ENCODE results near the gene DNAH1. TPM values are rescaled to one million over a fixed set of nuclear protein-coding genes. Genes with fewer than 3 reads are reported as not detected.
A peak's percentile ranks its signal among the peaks of the same experiment; 100 is the strongest.

DNAH1 gene
- total and polyA plus RNA-seq, 2 experiments from 2014 or later = 4.0 to 4.2 TPM

- H3K4me3 ChIP-seq = no peak overlapping the region
- DNase-seq (ENCODE audit: low spot score) = no peak
- no peaks in the 10 kb centered on the region for H3K9me3 ChIP-seq (ENCODE audit: low read depth)
- no peak overlapping the region for H2AFZ ChIP-seq
- H3K27me3 ChIP-seq = no peaks in the 10 kb centered on the region
- no peaks in the 10 kb centered on the region for H3K9me2 ChIP-seq (replicated peaks; ENCODE audit: insufficient read depth)
- H3K27ac ChIP-seq = no peak overlapping the region
- H3K79me2 ChIP-seq = peaks cover 30% of the 10 kb centered on the region
- peaks cover 13% of the 10 kb centered on the region for H3K4me1 ChIP-seq (ENCODE audit: insufficient read depth)
- no peaks in the 10 kb centered on the region for H4K20me1 ChIP-seq (ENCODE audit: insufficient read depth, poor library complexity, severe bottlenecking)
- WGBS (ENCODE audit: low lambda C conversion rate, missing lambda C conversion rate) = 94% methylated on average over 20 of the region's 20 CpGs
- H3K4me2 ChIP-seq = no peak overlapping the region
- TF ChIP-seq EZH2 (IDR thresholded peaks at IDR 0.05; ENCODE audit: borderline replicate concordance) (no peak), CTCF (IDR thresholded peaks at IDR 0.05; ENCODE audit: poor library complexity) (no peak), EZH2phosphoT487 (IDR thresholded peaks at IDR 0.05; ENCODE audit: low read depth, severe bottlenecking, unreplicated experiment) (no peak)
- H3K36me3 ChIP-seq (replicated peaks; ENCODE audit: insufficient read depth, low read depth) = no peaks in the 10 kb centered on the region
Observed at GRCh38 chr3:52406791-52407510, 90.8 kb downstream of the DNAH1 start.

GRCh38 chr3:52407779-52408178 lies 91.7 kb downstream of the DNAH1 start:
- no peak overlapping the region for H3K27ac ChIP-seq
- peaks cover 21% of the 10 kb centered on the region for H3K4me1 ChIP-seq (ENCODE audit: insufficient read depth)
- H2AFZ ChIP-seq = no peak overlapping the region
- peaks cover 38% of the 10 kb centered on the region for H3K79me2 ChIP-seq
- H3K4me3 ChIP-seq = no peak overlapping the region
- WGBS (ENCODE audit: low lambda C conversion rate, missing lambda C conversion rate) = 94% methylated on average over 3 of the region's 3 CpGs
- H3K36me3 ChIP-seq (replicated peaks; ENCODE audit: insufficient read depth, low read depth) = no peaks in the 10 kb centered on the region
- H3K27me3 ChIP-seq = no peaks in the 10 kb centered on the region
- no peak overlapping the region for H3K4me2 ChIP-seq
- H4K20me1 ChIP-seq (ENCODE audit: insufficient read depth, poor library complexity, severe bottlenecking) = no peaks in the 10 kb centered on the region
- no peak for DNase-seq (ENCODE audit: low spot score)
- no peak for TF ChIP-seq EZH2phosphoT487 (IDR thresholded peaks at IDR 0.05; ENCODE audit: low read depth, severe bottlenecking, unreplicated experiment)
- TF ChIP-seq CTCF (IDR thresholded peaks at IDR 0.05; ENCODE audit: poor library complexity) = no peak
- no peak for TF ChIP-seq EZH2 (IDR thresholded peaks at IDR 0.05; ENCODE audit: borderline replicate concordance)
- H3K9me2 ChIP-seq (replicated peaks; ENCODE audit: insufficient read depth) = no peaks in the 10 kb centered on the region
- H3K9me3 ChIP-seq (ENCODE audit: low read depth) = no peaks in the 10 kb centered on the region

DNA sequence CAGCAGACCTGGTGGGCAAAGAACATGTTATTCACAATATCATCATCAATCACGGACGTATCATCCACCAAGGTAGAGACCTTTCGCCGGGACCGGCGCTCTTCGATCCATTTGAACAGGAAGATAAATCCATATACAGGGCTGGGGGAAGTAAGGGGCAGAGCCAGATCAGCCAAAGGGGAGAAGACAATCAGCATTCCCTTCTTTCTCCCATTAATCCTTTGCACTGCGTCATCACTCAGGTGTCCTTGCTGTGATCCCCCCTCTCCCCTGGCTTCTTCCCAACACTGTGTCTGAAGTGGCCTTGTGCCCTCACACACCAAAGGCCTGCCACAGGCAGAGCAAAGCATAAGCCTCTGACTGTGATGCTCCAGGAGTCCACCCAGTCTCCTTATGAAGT lies 92.3 kb downstream of the DNAH1 start:
- WGBS (ENCODE audit: low lambda C conversion rate, missing lambda C conversion rate) = 98% methylated on average over 8 of the region's 8 CpGs
- H3K36me3 ChIP-seq (replicated peaks; ENCODE audit: insufficient read depth, low read depth) = no peaks in the 10 kb centered on the region
- peaks cover 23% of the 10 kb centered on the region for H3K4me1 ChIP-seq (ENCODE audit: insufficient read depth)
- H3K79me2 ChIP-seq = peaks cover 44% of the 10 kb centered on the region
- H3K27ac ChIP-seq = no peak overlapping the region
- no peaks in the 10 kb centered on the region for H4K20me1 ChIP-seq (ENCODE audit: insufficient read depth, poor library complexity, severe bottlenecking)
- H3K9me3 ChIP-seq (ENCODE audit: low read depth) = no peaks in the 10 kb centered on the region
- H3K4me3 ChIP-seq = no peak overlapping the region
- TF ChIP-seq CTCF (IDR thresholded peaks at IDR 0.05; ENCODE audit: poor library complexity) = no peak
- TF ChIP-seq EZH2 (IDR thresholded peaks at IDR 0.05; ENCODE audit: borderline replicate concordance) = no peak
- no peak for TF ChIP-seq EZH2phosphoT487 (IDR thresholded peaks at IDR 0.05; ENCODE audit: low read depth, severe bottlenecking, unreplicated experiment)
- H2AFZ ChIP-seq = no peak overlapping the region
- DNase-seq (ENCODE audit: low spot score) = no peak
- H3K27me3 ChIP-seq = no peaks in the 10 kb centered on the region
- peak overlapping the region; percentile 97 for H3K4me2 ChIP-seq
- no peaks in the 10 kb centered on the region for H3K9me2 ChIP-seq (replicated peaks; ENCODE audit: insufficient read depth)

Measured in hepatocyte (in vitro differentiated cells).